ENCODE measurements around the gene TMC7. TPM values are rescaled to one million over a fixed set of nuclear protein-coding genes. Genes with fewer than 3 reads are reported as not detected.

The TMC7 gene
- total and polyA plus RNA-seq, 2 experiments from 2014 or later: 0.54 to 1.4 TPM

- no peak overlapping the region for H3K27ac ChIP-seq
- no peak overlapping the region for H2AFZ ChIP-seq
- in situ Hi-C loops (cut with MboI): no loop called here
- no peak overlapping the region for H3K4me2 ChIP-seq (ENCODE audit: unreplicated experiment)
- TF ChIP-seq EZH2 (IDR thresholded peaks at IDR 0.05; ENCODE audit: insufficient read depth, poor library complexity, severe bottlenecking) (no peak), EZH2phosphoT487 (IDR thresholded peaks at IDR 0.05; ENCODE audit: insufficient read depth, low read depth) (no peak)
- peaks cover 22% of the 10 kb centered on the region for H3K4me1 ChIP-seq (ENCODE audit: insufficient read depth)
- H3K79me2 ChIP-seq (ENCODE audit: insufficient read depth): no peaks in the 10 kb centered on the region
- H3K27me3 ChIP-seq (replicated peaks; ENCODE audit: insufficient read depth): no peaks in the 10 kb centered on the region
- peak; percentile 54 for DNase-seq
- H3K4me3 ChIP-seq: no peak overlapping the region
- H4K20me1 ChIP-seq (ENCODE audit: insufficient read depth): no peaks in the 10 kb centered on the region
- no peaks in the 10 kb centered on the region for H3K9me2 ChIP-seq (ENCODE audit: insufficient read depth)
- no peak overlapping the region for H3K9ac ChIP-seq
- 84 to 86% methylated on average over 15 to 16 of the region's 16 CpGs for WGBS, 2 experiments (ENCODE audit: low coverage in 1 of 2, low lambda C conversion rate in 2 of 2, missing lambda C conversion rate in 2 of 2)
- no peaks in the 10 kb centered on the region for H3K36me3 ChIP-seq (ENCODE audit: low read depth)
- no peaks in the 10 kb centered on the region for H3K9me3 ChIP-seq (ENCODE audit: low read depth)
- H3F3A ChIP-seq (ENCODE audit: insufficient read depth): peaks cover 35% of the 10 kb centered on the region
Observed at GRCh38 chr16:19005561-19006445, 22.1 kb downstream of the TMC7 start.

DNA sequence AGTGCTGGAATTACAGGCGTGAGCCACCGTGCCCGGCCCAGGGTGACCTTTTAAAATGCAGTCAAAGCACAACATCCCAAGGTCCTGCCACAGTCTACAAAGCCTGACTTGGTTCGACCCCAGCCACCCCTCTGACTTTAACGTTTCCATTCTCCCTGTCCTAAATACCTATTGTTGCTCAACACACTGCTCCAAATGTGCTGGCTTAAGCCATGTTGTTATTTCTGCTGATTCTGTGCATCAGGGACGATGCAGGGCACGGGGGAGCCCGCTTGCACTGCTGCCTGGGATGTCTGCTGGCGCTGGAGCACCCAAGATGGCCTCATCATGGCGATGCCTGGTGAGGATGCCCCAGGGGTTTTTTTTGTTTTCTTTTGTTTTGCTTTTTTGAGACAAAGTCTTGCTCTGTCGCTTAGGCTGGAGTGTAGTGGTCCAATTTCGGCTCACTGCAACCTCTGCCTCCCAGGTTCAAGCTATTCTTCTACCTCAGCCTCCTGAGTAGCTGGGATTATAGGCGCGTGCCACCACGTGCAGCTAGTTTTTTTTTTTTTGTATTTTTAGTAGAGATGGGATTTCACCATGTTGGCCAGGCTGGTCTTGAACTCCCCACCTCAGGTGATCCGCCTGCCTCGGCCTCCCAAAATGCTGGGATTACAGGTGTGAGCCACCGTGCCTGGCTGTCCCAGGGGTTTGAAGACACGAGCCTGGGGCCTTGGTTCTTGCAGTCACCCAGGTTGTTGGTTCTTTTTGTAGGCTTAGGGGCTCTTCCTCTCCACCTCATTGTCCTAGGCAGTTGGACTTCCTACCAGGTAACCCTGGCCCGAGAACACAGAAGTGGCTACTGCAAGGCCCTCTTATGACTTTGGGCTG lies 22.9 kb downstream of the TMC7 start:
- Histone ChIP-seq H3K9me2 (ENCODE audit: insufficient read depth) (no peaks in the 10 kb centered on the region), H4K20me1 (ENCODE audit: insufficient read depth) (no peaks in the 10 kb centered on the region)
- in situ Hi-C loops (cut with MboI): no loop called here

GRCh38 chr16:19008245-19009169 lies 24.8 kb downstream of the TMC7 start:
- in situ Hi-C loops (cut with MboI): no loop called here
- Histone ChIP-seq H3K27me3 (replicated peaks; ENCODE audit: insufficient read depth) (no peaks in the 10 kb centered on the region), H3K4me1 (ENCODE audit: insufficient read depth) (peaks cover 15% of the 10 kb centered on the region; the same call in 1 of the 2 replicates), H3K9me2 (ENCODE audit: insufficient read depth) (no peaks in the 10 kb centered on the region), H3F3A (ENCODE audit: insufficient read depth) (peaks cover 19% of the 10 kb centered on the region), H4K20me1 (ENCODE audit: insufficient read depth) (no peaks in the 10 kb centered on the region), H3K4me2 (ENCODE audit: unreplicated experiment) (peak overlapping the region; percentile 10), H3K27ac (peak overlapping the region; percentile 66), H3K36me3 (ENCODE audit: low read depth) (no peaks in the 10 kb centered on the region), H3K79me2 (ENCODE audit: insufficient read depth) (no peaks in the 10 kb centered on the region), H2AFZ (no peak overlapping the region), H3K9ac (0 out of 2 replicates have a peak overlapping the region, but pooled peaks have one; percentile 20), H3K4me3 (no peak overlapping the region), H3K9me3 (ENCODE audit: low read depth) (no peaks in the 10 kb centered on the region)
- no peak for TF ChIP-seq EZH2phosphoT487 (IDR thresholded peaks at IDR 0.05; ENCODE audit: insufficient read depth, low read depth)
- TF ChIP-seq EZH2 (IDR thresholded peaks at IDR 0.05; ENCODE audit: insufficient read depth, poor library complexity, severe bottlenecking): no peak
- 40 to 50% methylated on average over 7 of the region's 7 CpGs for WGBS, 2 experiments (ENCODE audit: low coverage in 1 of 2, low lambda C conversion rate in 2 of 2, missing lambda C conversion rate in 2 of 2)
- DNase-seq: peak; percentile 81

More for the DNA sequence above, 22.9 kb downstream of the TMC7 start:
- Histone ChIP-seq H3K79me2 (ENCODE audit: insufficient read depth) (no peaks in the 10 kb centered on the region), H3K4me2 (ENCODE audit: unreplicated experiment) (no peak overlapping the region), H3K4me3 (no peak overlapping the region), H3K27ac (no peak overlapping the region), H3F3A (ENCODE audit: insufficient read depth) (peaks cover 27% of the 10 kb centered on the region), H3K4me1 (ENCODE audit: insufficient read depth) (peaks cover 15% of the 10 kb centered on the region), H3K9me3 (ENCODE audit: low read depth) (no peaks in the 10 kb centered on the region), H3K9ac (no peak overlapping the region), H3K27me3 (replicated peaks; ENCODE audit: insufficient read depth) (no peaks in the 10 kb centered on the region), H2AFZ (no peak overlapping the region), H3K36me3 (ENCODE audit: low read depth) (no peaks in the 10 kb centered on the region)
- no peak for TF ChIP-seq EZH2 (IDR thresholded peaks at IDR 0.05; ENCODE audit: insufficient read depth, poor library complexity, severe bottlenecking)
- no peak for TF ChIP-seq EZH2phosphoT487 (IDR thresholded peaks at IDR 0.05; ENCODE audit: insufficient read depth, low read depth)
- WGBS, 2 experiments (ENCODE audit: low coverage in 1 of 2, low lambda C conversion rate in 2 of 2, missing lambda C conversion rate in 2 of 2): 80 to 83% methylated on average over 20 of the region's 20 CpGs
- no peak for DNase-seq

Data from GM23248 (cell line).